Endodermal cell (in vitro differentiated cells): ENCODE data around the gene CYBRD1. TPM values are rescaled to one million over a fixed set of nuclear protein-coding genes. Genes with fewer than 3 reads are reported as not detected.

Experiments used
- DNase-seq: peaks from one replicate; pipeline ENCODE4 v3.0.0-alpha.2; 2017
- H3K27ac ChIP-seq: 2 replicates; pipeline ENCODE4 v1.5.1; 2013; ENCODE audit warnings: mild to moderate bottlenecking, low read depth, low read length, moderate library complexity
- H3K27me3 ChIP-seq: 2 replicates; pipeline ENCODE4 v1.6.1; 2013; ENCODE audit warnings: mild to moderate bottlenecking, low read length, moderate library complexity; ENCODE audit not compliant: insufficient read depth, control insufficient read depth, poor library complexity, severe bottlenecking
- H3K36me3 ChIP-seq: 2 replicates; pipeline ENCODE4 v1.7.0; 2013; ENCODE audit warnings: mild to moderate bottlenecking, low read length, moderate library complexity; ENCODE audit not compliant: control insufficient read depth, insufficient read depth
- H3K4me1 ChIP-seq: one replicate; pipeline ENCODE4 v1.7.0; 2013; ENCODE audit warnings: low read length; ENCODE audit not compliant: control insufficient read depth, insufficient read depth
- H3K4me3 ChIP-seq: 2 replicates; pipeline ENCODE4 v1.5.1; 2013; ENCODE audit warnings: mild to moderate bottlenecking, low read length, moderate library complexity
- H3K9ac ChIP-seq: 2 replicates; pipeline ENCODE4 v1.6.1; 2013; ENCODE audit warnings: mild to moderate bottlenecking, low read length, moderate library complexity; ENCODE audit not compliant: poor library complexity, severe bottlenecking; ENCODE audit errors: extremely low read depth
- H3K9me3 ChIP-seq: 2 replicates; pipeline ENCODE4 v1.6.1; 2013; ENCODE audit warnings: mild to moderate bottlenecking, low read length, moderate library complexity; ENCODE audit not compliant: control insufficient read depth
- H3K27ac Mint-ChIP-seq: 2 replicates; pipeline ENCODE4 v1.8.0; 2020; ENCODE audit warnings: mixed read lengths
- H3K27me3 Mint-ChIP-seq: 2 replicates; pipeline ENCODE4 v1.8.0; 2021; ENCODE audit warnings: mild to moderate bottlenecking, mixed read lengths; ENCODE audit not compliant: insufficient read depth
- H3K36me3 Mint-ChIP-seq: 2 replicates; pipeline ENCODE4 v1.8.0; 2020; ENCODE audit warnings: low read depth, mixed read lengths
- H3K4me1 Mint-ChIP-seq: 2 replicates; pipeline ENCODE4 v1.8.0; 2020; ENCODE audit warnings: mixed read lengths
- H3K4me3 Mint-ChIP-seq: 2 replicates; pipeline ENCODE4 v1.8.0; 2020; ENCODE audit warnings: mild to moderate bottlenecking, moderate library complexity, mixed read lengths
- H3K9me3 Mint-ChIP-seq: 2 replicates; pipeline ENCODE4 v1.8.0; 2020; ENCODE audit warnings: mild to moderate bottlenecking, mixed read lengths
- WGBS, 2 experiments: methylation state at CpG; one replicate each; pipeline versions ENCODE4 v1.1.5 to v1.1.7; 2013; ENCODE audit warnings: missing lambda C conversion rate in 2 of 2, mixed read lengths in 1 of 2; ENCODE audit not compliant: insufficient coverage in 1 of 2, insufficient read length in 1 of 2; 5-methylcytosine and 5-hydroxymethylcytosine counted together
- total RNA-seq, 2 donors: library from RNA; stranded (reverse); fragmentation: NEBNext Ultra II Directional in 1 of 2; extraction: Animal tissue kit (Norgen Biotek cat#: 25700) in 1 of 2; gene quantifications; 2 replicates in 1 of 2; 3 replicates in 1 of 2; pipeline ENCODE4 v1.2.1, GENCODE V29; 2021
- TF ChIP-seq, protein P1 (sequence below): fragments of 200-600 bp; sonication (generic); conservative IDR thresholded peaks from 2 replicates; pipeline ENCODE4 v1.5.0; 2021; ENCODE audit warnings: antibody characterized with exemption, mild to moderate bottlenecking

CYBRD1 gene
- total RNA-seq, 2 donors from 2014 or later: 3.3 to 4.7 TPM

DNA sequence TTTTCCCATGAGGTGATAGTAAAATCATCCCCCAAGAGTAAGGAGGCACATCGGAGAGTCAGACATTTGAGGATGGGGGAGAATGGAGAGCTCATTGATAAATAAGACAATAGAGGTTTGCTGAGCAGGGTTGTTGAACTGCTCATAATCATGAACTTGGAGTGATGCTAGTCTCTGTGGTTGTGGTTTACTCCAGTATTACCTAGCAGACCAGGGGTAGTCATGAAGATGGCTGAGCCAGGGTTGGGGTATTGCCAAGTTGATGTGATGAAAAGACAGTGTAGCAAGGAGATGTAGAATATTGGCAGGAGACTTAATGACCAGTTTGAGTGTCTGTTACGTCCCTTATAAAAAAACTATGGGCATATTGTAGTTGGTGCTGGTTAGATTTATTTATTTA is 25.4 kb downstream of the CYBRD1 start:
- no peak overlapping the region for H3K27ac ChIP-seq
- H3K36me3 Mint-ChIP-seq: no peaks in the 10 kb centered on the region
- no peak overlapping the region for H3K27ac Mint-ChIP-seq
- no peaks in the 10 kb centered on the region for H3K9me3 ChIP-seq
- H3K9me3 Mint-ChIP-seq: no peaks in the 10 kb centered on the region
- no peak overlapping the region for H3K9ac ChIP-seq
- no peaks in the 10 kb centered on the region for H3K4me1 Mint-ChIP-seq
- DNase-seq: no peak
- H3K36me3 ChIP-seq: no peaks in the 10 kb centered on the region
- WGBS, 2 experiments: 93% methylated on average over 2 of the region's 2 CpGs; no CpG with 5 or more reads in 1 of the 2 experiments
- H3K27me3 Mint-ChIP-seq: no peaks in the 10 kb centered on the region
- no peaks in the 10 kb centered on the region for H3K4me1 ChIP-seq
- H3K4me3 ChIP-seq: no peak overlapping the region
- no peaks in the 10 kb centered on the region for H3K27me3 ChIP-seq
- TF ChIP-seq, protein P1, sequence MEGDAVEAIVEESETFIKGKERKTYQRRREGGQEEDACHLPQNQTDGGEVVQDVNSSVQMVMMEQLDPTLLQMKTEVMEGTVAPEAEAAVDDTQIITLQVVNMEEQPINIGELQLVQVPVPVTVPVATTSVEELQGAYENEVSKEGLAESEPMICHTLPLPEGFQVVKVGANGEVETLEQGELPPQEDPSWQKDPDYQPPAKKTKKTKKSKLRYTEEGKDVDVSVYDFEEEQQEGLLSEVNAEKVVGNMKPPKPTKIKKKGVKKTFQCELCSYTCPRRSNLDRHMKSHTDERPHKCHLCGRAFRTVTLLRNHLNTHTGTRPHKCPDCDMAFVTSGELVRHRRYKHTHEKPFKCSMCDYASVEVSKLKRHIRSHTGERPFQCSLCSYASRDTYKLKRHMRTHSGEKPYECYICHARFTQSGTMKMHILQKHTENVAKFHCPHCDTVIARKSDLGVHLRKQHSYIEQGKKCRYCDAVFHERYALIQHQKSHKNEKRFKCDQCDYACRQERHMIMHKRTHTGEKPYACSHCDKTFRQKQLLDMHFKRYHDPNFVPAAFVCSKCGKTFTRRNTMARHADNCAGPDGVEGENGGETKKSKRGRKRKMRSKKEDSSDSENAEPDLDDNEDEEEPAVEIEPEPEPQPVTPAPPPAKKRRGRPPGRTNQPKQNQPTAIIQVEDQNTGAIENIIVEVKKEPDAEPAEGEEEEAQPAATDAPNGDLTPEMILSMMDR: no peak
- no peak overlapping the region for H3K4me3 Mint-ChIP-seq

DNA sequence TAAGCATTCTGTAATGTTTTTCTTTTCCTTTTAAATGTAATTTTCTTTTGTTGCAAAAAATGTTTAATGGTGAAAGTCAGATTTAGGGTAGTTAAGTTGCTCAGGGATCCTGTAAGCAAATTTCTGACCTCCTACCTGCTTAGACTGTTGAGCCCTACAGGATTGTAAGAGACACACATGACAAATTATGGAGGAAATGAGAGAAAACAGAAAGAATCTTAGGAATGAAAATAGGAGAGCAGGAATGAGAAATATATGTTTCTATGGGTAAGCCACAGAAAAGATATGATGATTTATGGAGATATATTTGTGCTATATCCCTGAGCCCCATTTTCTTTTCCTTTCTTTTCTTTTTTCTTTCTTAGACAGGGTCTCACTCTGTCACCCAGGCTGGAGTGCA is 28.3 kb downstream of the CYBRD1 start:
- no peak overlapping the region for H3K4me3 Mint-ChIP-seq
- no peak for DNase-seq
- H3K36me3 Mint-ChIP-seq: no peaks in the 10 kb centered on the region
- no peaks in the 10 kb centered on the region for H3K27me3 ChIP-seq
- TF ChIP-seq, protein P1: no peak
- H3K4me1 ChIP-seq: no peaks in the 10 kb centered on the region
- no peaks in the 10 kb centered on the region for H3K4me1 Mint-ChIP-seq
- H3K36me3 ChIP-seq: no peaks in the 10 kb centered on the region
- no peaks in the 10 kb centered on the region for H3K9me3 ChIP-seq
- no peaks in the 10 kb centered on the region for H3K9me3 Mint-ChIP-seq
- no peak overlapping the region for H3K4me3 ChIP-seq
- H3K27me3 Mint-ChIP-seq: no peaks in the 10 kb centered on the region
- H3K9ac ChIP-seq: no peak overlapping the region
- H3K27ac Mint-ChIP-seq: no peak overlapping the region
- H3K27ac ChIP-seq: no peak overlapping the region

DNA sequence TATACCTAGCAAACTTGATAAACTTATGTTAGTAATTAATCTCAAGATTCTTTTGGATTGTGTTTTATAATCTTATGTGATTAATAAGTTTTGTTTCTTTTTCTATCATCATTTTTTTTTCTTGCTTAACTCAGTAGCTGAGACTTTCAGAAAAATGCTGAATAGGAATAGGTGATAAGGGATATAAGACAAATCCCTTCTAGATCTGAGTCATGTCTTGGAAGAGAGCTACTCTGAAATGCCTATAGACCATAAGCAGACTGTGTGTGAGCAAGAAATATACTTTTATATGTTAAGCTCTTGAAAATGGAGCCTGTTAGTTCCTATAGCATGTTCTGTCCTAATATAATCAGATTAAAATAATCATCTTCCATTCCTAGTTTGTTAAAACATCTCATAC is 29.6 kb downstream of the CYBRD1 start:
- H3K4me3 Mint-ChIP-seq: no peak overlapping the region
- H3K36me3 Mint-ChIP-seq: no peaks in the 10 kb centered on the region
- Histone ChIP-seq H3K4me3 (no peak overlapping the region), H3K36me3 (no peaks in the 10 kb centered on the region), H3K27me3 (no peaks in the 10 kb centered on the region), H3K27ac (no peak overlapping the region), H3K9ac (no peak overlapping the region), H3K4me1 (no peaks in the 10 kb centered on the region), H3K9me3 (no peaks in the 10 kb centered on the region)
- TF ChIP-seq, protein P1: no peak
- DNase-seq: no peak
- no peaks in the 10 kb centered on the region for H3K4me1 Mint-ChIP-seq
- H3K27ac Mint-ChIP-seq: no peak overlapping the region
- no peaks in the 10 kb centered on the region for H3K9me3 Mint-ChIP-seq
- H3K27me3 Mint-ChIP-seq: no peaks in the 10 kb centered on the region
